ENCODE measurements around the gene KRT83.

- TF ChIP-seq, protein P1, sequence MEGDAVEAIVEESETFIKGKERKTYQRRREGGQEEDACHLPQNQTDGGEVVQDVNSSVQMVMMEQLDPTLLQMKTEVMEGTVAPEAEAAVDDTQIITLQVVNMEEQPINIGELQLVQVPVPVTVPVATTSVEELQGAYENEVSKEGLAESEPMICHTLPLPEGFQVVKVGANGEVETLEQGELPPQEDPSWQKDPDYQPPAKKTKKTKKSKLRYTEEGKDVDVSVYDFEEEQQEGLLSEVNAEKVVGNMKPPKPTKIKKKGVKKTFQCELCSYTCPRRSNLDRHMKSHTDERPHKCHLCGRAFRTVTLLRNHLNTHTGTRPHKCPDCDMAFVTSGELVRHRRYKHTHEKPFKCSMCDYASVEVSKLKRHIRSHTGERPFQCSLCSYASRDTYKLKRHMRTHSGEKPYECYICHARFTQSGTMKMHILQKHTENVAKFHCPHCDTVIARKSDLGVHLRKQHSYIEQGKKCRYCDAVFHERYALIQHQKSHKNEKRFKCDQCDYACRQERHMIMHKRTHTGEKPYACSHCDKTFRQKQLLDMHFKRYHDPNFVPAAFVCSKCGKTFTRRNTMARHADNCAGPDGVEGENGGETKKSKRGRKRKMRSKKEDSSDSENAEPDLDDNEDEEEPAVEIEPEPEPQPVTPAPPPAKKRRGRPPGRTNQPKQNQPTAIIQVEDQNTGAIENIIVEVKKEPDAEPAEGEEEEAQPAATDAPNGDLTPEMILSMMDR (IDR thresholded peaks at IDR 0.05; ENCODE audit: low read length), result no peak
- TF ChIP-seq EZH2 (IDR thresholded peaks at IDR 0.05; ENCODE audit: borderline replicate concordance, low read length), result no peak
Measured at GRCh38 chr12:52310622-52311284, 10.4 kb downstream of the KRT83 start.
